K562 (cell line): ENCODE data around the gene ITGB2. TPM values are rescaled to one million over a fixed set of nuclear protein-coding genes. Genes with fewer than 3 reads are reported as not detected.
"Not testable (repeated sequence)": the region's sequence is repeated elsewhere in the genome, so short reads cannot be mapped to it uniquely, and the experiment has no call there.

ENCODE experiments used
- ATAC-seq: fragments of 200-7000 bp; cut with Tn5 transposase; 3 replicates; pipeline ENCODE4 v1.9.1; 2020; ENCODE audit warnings: moderate library complexity
- BruUV-seq: library from RNA; stranded (reverse); fragments of 400-500 nt; replicated peaks from 2 replicates; lab custom pipeline; 2021; lab: Mats Ljungman, UMichigan
- CTCF ChIA-PET: fragments of 300-600 bp; formaldehyde crosslinking; extraction: SDS; loops from one replicate; lab custom pipeline; 2021; ENCODE audit warnings: low intra/inter-chr PET ratio; lab: Yijun Ruan, JAX
- POLR2A ChIA-PET: fragments of 300-600, 350-650 bp; sonication (Branson Sonifier 250); formaldehyde crosslinking; extraction: SDS; loops from one replicate; lab custom pipeline; 2021; ENCODE audit warnings: antibody characterized with exemption, inconsistent platforms; lab: Yijun Ruan, JAX
- DNase-seq, 4 experiments: peaks; one replicate each; pipeline versions ENCODE4 v3.0.0 to v3.0.0-alpha.2; 2011 to 2018; ENCODE audit warnings: low spot score in 3 of 4, mixed read lengths in 3 of 4; ENCODE audit errors: extremely low read depth in 1 of 4
- FAIRE-seq: peaks from 2 replicates; lab custom pipeline; 2011; peaks lifted over from hg19 to GRCh38; lab: Jason Lieb, UNC
- H2AFZ ChIP-seq: 2 replicates; pipeline ENCODE4 v1.6.0; 2011; ENCODE audit warnings: low read depth, low read length, control low read depth, inconsistent platforms
- H3K27ac ChIP-seq: fragments of 200-600 bp; 3 replicates; pipeline ENCODE4 v1.8.0; 2011; ENCODE audit warnings: low read depth, mild to moderate bottlenecking, control low read depth, inconsistent platforms, low read length, moderate library complexity, mixed read lengths; ENCODE audit errors: extremely low read depth
- H3K27me3 ChIP-seq, 2 experiments: fragments of 300-600 bp in 1 of 2; 2 replicates in 1 of 2; 3 replicates in 1 of 2; pipeline versions ENCODE4 v1.6.0 to v1.8.0; 2011; ENCODE audit warnings: inconsistent platforms in 2 of 2, low read length in 2 of 2, mild to moderate bottlenecking in 1 of 2, mixed read lengths in 1 of 2, moderate library complexity in 1 of 2; ENCODE audit not compliant: control insufficient read depth in 2 of 2, insufficient read depth in 2 of 2
- H3K36me3 ChIP-seq: fragments of 300-600 bp; 3 replicates; pipeline ENCODE4 v1.8.0; 2011; ENCODE audit warnings: mild to moderate bottlenecking, low read length, inconsistent platforms; ENCODE audit not compliant: control insufficient read depth, insufficient read depth
- H3K4me1 ChIP-seq, 2 experiments: fragments of 200-600 bp in 1 of 2; replicated peaks in 1 of 2; 2 replicates in 1 of 2; 3 replicates in 1 of 2; pipeline versions ENCODE4 v1.5.1 to v1.8.0; 2011; ENCODE audit warnings: inconsistent platforms in 2 of 2, low read length in 2 of 2, mild to moderate bottlenecking in 1 of 2, mixed read lengths in 1 of 2, moderate library complexity in 1 of 2; ENCODE audit not compliant: control insufficient read depth in 2 of 2, insufficient read depth in 2 of 2
- H3K4me2 ChIP-seq: 2 replicates; pipeline ENCODE4 v1.6.1; 2011; ENCODE audit warnings: low read length, control low read depth, inconsistent platforms, mixed read lengths; ENCODE audit not compliant: insufficient read depth
- H3K4me3 ChIP-seq: fragments of 200-600 bp; sonication (generic), shearing (Covaris generic); 2 replicates; pipeline ENCODE4 v1.5.1; 2016; ENCODE audit warnings: control low read depth, inconsistent platforms
- H3K79me2 ChIP-seq: fragments of 200-600 bp; 3 replicates; pipeline ENCODE4 v1.8.0; 2011; ENCODE audit warnings: low read length, inconsistent platforms; ENCODE audit not compliant: control insufficient read depth, insufficient read depth
- H3K9ac ChIP-seq, 2 experiments: 2 replicates each; pipeline versions ENCODE4 v1.6.0 to v1.6.1; 2011; ENCODE audit warnings: low read depth in 2 of 2, low read length in 2 of 2, control low read depth in 1 of 2, inconsistent platforms in 1 of 2, mild to moderate bottlenecking in 1 of 2, mixed read lengths in 1 of 2; ENCODE audit not compliant: insufficient read depth in 1 of 2
- H3K9me1 ChIP-seq: one replicate; pipeline ENCODE4 v1.6.0; 2011; ENCODE audit warnings: inconsistent platforms, mild to moderate bottlenecking, low read length, moderate library complexity; ENCODE audit not compliant: control insufficient read depth, insufficient read depth
- H3K9me3 ChIP-seq: replicated peaks from 2 replicates; pipeline ENCODE4 v1.5.1; 2011; ENCODE audit warnings: low read depth, low read length, inconsistent platforms; ENCODE audit not compliant: control insufficient read depth, insufficient read depth
- H4K20me1 ChIP-seq: replicated peaks from 2 replicates; pipeline ENCODE4 v1.6.1; 2011; ENCODE audit warnings: low read length, inconsistent platforms, mixed read lengths; ENCODE audit not compliant: control insufficient read depth, insufficient read depth
- BRCA1 ChIP-seq, 2 experiments: fragments of 450-650 bp in 1 of 2; sonication (generic) in 1 of 2; formaldehyde crosslinking in 1 of 2; IDR thresholded peaks; 2 replicates each; pipeline versions ENCODE4 v1.5.0 to v1.6.1; 2017 to 2020; ENCODE audit warnings: mild to moderate bottlenecking in 1 of 2, missing genetic modification reagents in 1 of 2
- ZNF263 ChIP-seq: sonication (generic); formaldehyde crosslinking; IDR thresholded peaks from 2 replicates; pipeline ENCODE4 v1.8.0; 2022; ENCODE audit warnings: mild to moderate bottlenecking, missing genetic modification reagents, borderline replicate concordance
- WGBS: fragments of 100-300 bp; shearing (Covaris generic); methylation state at CpG from one replicate; pipeline ENCODE4 v1.1.6; 2016; ENCODE audit warnings: low coverage, mixed read lengths; ENCODE audit not compliant: insufficient coverage; ENCODE audit errors: missing lambda C conversion rate; 5-methylcytosine and 5-hydroxymethylcytosine counted together
- in situ Hi-C: fragments of 300-500 bp; cut with MboI; formaldehyde crosslinking; loops from 4 replicates; pipeline ENCODE4 v1.15.0; 2018; ENCODE audit warnings: inconsistent platforms, mixed read lengths
- intact Hi-C: fragments of 100-400 bp; cut with micrococcal nuclease; formaldehyde crosslinking; loops from 2 replicates; pipeline ENCODE4 v1.14.2; 2022
- polyA plus RNA-seq, 8 experiments: library from polyadenylated mRNA; depleted of rRNA in 4 of 8; stranded (reverse) in 5 of 8; unstranded in 3 of 8; fragments of >200 nt; fragmentation: Nextera tagmentation in 2 of 8; fragmentation: Illumina TruSeq in 1 of 8; extraction: Ambion mirVana in 2 of 8; extraction: Trizol in 1 of 8; gene quantifications; 2 replicates each; pipeline versions ENCODE4 v1.2.1 to v1.2.3, GENCODE V29; 2011 to 2014; ENCODE audit warnings: inconsistent platforms in 1 of 8, missing spikeins in 1 of 8
- total RNA-seq, 7 experiments: library from RNA; depleted of rRNA in 6 of 7; stranded (reverse); fragments of >200 nt in 6 of 7; fragmentation: Illumina TruSeq in 2 of 7; extraction: Trizol in 2 of 7; gene quantifications; 2 replicates each; pipeline versions ENCODE4 v1.2.1 to v1.2.3, GENCODE V29; 2011 to 2021; ENCODE audit warnings: low replicate concordance in 1 of 7
- TF ChIP-seq, protein P1 (sequence below): IDR thresholded peaks from 2 replicates; pipeline ENCODE4 v1.6.1; 2011; ENCODE audit warnings: borderline replicate concordance, low read depth, mild to moderate bottlenecking, moderate library complexity, low read length; ENCODE audit not compliant: insufficient read depth, poor library complexity, severe bottlenecking

Gene ITGB2
- total and polyA plus RNA-seq, 9 of the 15 experiments (the other 6 are each of a cell fraction or from before 2014, with no cell fraction given) = 0.07 to 1.3 (median 0.51) TPM; not detected in 2

DNA sequence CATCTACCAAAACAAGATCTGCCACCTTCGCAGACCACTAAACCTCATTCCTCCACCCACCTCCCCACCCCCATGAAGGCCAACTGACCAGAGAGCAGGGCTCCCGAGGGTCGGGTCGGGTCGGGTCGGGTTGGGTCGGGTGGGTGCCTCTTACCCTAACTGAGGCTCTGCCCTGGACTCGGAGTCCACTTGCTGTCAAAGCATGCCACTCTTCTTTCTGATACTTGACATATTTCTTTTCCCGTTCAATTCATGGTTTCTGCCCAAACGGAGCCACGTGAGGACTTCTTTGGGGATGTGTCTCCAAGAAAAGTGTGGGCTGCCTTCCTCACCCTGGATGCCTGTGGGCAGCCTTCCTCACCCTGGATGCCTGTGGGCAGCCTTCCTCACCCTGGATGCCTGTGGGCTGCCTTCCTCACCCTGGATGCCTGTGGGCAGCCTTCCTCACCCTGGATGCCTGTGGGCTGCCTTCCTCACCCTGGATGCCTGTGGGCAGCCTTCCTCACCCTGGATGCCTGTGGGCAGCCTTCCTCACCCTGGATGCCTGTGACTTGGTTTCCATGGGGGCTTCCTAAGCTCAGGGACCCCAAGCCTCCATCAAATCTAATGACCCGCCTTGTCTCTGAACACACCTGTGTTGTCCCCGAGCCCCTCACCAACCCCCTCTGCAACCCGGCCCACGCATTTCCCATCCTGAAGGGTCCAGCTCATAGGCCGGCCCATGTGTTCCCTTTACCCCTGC, 8.0 kb upstream of the ITGB2 start:
- DNase-seq, H3K4me3 ChIP-seq, H3K27ac ChIP-seq, H3K36me3 ChIP-seq, H3K9me3 ChIP-seq, BruUV-seq, H3K79me2 ChIP-seq, ATAC-seq, H3K4me2 ChIP-seq, H4K20me1 ChIP-seq, CTCF ChIA-PET, H3K9ac ChIP-seq, FAIRE-seq, H3K9me1 ChIP-seq, in situ Hi-C loops: not testable (repeated sequence)
- WGBS = 7% methylated on average over 15 of the region's 16 CpGs
- Histone ChIP-seq H3K4me1 (peaks cover 8 to 37% of the 10 kb centered on the region in 2 experiments; a peak in 4 of 5 replicates), H3K27me3 (peaks cover 24 to 53% of the 10 kb centered on the region in 2 experiments), H2AFZ (peak overlapping the region; percentile 15; the same call in 1 of the 2 replicates)
- intact Hi-C loops = loop anchor here (10.0 kb wide), 1 partner anchor 414 kb away; no protein-coding TSS in a partner anchor
- POLR2A ChIA-PET = interaction anchor here (0.6 to 1.1 kb wide), 2 partner anchors 13 to 31 kb away, joined by 3 read pairs; no protein-coding TSS in a partner anchor

DNA sequence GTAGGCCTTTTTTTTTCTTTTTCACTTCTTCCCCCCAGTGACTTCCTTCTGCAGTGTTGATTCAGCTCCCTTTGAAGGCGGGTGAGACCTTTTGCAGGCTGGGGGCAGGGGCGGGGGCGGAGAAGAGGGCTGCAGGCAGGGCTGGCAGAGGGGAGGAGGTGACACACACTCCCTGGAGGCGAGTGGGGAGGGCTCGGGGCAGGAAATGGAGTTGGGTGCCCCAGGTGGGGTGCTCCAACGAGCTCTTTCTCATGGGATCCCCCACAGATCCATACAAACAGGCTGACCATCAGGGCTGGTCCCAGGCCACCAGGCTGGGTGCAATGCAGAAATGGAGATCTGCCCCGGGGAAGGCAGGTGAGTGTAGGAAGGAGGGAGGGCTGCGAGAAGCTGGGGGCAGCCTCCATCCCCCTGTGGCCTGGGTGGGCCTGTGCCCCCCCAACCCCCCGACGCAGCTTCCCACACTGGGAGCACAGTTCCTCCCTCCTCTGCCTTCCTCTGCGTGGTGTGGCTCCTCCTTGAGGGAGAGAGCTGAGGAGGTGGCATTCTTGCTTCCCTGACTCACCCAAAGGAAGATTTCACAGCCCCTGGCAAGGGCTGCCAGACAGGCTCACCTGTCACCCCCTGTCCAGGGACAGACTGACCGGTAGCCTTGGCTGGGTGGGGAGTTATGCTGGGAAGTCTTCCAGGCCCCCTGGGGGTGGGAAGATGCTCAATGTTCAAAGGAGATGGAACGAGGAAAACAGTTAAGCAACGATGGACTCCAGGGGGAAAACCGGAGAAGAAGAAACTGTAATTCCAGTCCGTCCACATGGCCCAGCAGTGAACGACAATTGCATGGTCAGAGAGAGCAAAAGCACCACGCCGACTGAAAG, 7.1 kb upstream of the ITGB2 start:
- ChIA-PET POLR2A (interaction anchor here (0.6 to 1.1 kb wide), 2 partner anchors 12 to 109 kb away, joined by 3 read pairs; no protein-coding TSS in a partner anchor), CTCF (no interaction called here)
- Histone ChIP-seq H3K9ac (peak overlapping the region in 1 of 2 experiments; percentile 70; a peak in 2 of 4 replicates), H3K4me2 (no peak overlapping the region), H3K27ac (no peak overlapping the region), H3K27me3 (peaks cover 31 to 53% of the 10 kb centered on the region in 2 experiments), H4K20me1 (no peaks in the 10 kb centered on the region), H3K9me3 (no peaks in the 10 kb centered on the region), H3K36me3 (no peaks in the 10 kb centered on the region), H3K79me2 (no peaks in the 10 kb centered on the region), H3K9me1 (peaks cover 3% of the 10 kb centered on the region), H3K4me1 (peaks cover 8 to 34% of the 10 kb centered on the region in 2 experiments; a peak in 4 of 5 replicates), H2AFZ (peak overlapping the region; percentile 15; the same call in 1 of the 2 replicates), H3K4me3 (no peak overlapping the region)
- BruUV-seq = no TSS peak
- ATAC-seq (peak; percentile 31; the same call in 2 of the 3 replicates), FAIRE-seq (no peak), DNase-seq (peak; percentile 58 to 72 (median 63))
- in situ Hi-C loops (no loop called here), intact Hi-C loops (loop anchor here (10.0 kb wide), 1 partner anchor 413 kb away; no protein-coding TSS in a partner anchor)
- WGBS = 3% methylated on average over 16 of the region's 19 CpGs
- TF ChIP-seq ZNF263 (CRISPR knock-in tag) = peak; percentile 90
- no peak for TF ChIP-seq BRCA1 (IDR thresholded peaks at IDR 0.05)
- 0 out of 2 replicates have a peak, but pooled peaks have one; percentile 45 for TF ChIP-seq BRCA1 (CRISPR knock-in tag; IDR thresholded peaks at IDR 0.05)
- TF ChIP-seq, protein P1, sequence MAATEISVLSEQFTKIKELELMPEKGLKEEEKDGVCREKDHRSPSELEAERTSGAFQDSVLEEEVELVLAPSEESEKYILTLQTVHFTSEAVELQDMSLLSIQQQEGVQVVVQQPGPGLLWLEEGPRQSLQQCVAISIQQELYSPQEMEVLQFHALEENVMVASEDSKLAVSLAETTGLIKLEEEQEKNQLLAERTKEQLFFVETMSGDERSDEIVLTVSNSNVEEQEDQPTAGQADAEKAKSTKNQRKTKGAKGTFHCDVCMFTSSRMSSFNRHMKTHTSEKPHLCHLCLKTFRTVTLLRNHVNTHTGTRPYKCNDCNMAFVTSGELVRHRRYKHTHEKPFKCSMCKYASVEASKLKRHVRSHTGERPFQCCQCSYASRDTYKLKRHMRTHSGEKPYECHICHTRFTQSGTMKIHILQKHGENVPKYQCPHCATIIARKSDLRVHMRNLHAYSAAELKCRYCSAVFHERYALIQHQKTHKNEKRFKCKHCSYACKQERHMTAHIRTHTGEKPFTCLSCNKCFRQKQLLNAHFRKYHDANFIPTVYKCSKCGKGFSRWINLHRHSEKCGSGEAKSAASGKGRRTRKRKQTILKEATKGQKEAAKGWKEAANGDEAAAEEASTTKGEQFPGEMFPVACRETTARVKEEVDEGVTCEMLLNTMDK = peak; percentile 7
